Heart left ventricle (tissue), 13 donors: ENCODE measurements around the gene ATP8A1.

ENCODE experiments used
- POLR2A ChIP-seq, 2 donors: fragments of 450-650 bp; IDR thresholded peaks; one replicate each; pipeline ENCODE4 v1.6.1; 2017; ENCODE audit warnings: antibody characterized with exemption in 2 of 2, mild to moderate bottlenecking in 2 of 2, moderate library complexity in 2 of 2
- TF ChIP-seq, protein P1 (sequence below), 12 donors: fragments of 200-600 bp; sonication (generic) in 4 of 12; IDR thresholded peaks; one replicate each; pipeline versions ENCODE4 v1.5.0 to v1.8.0; 2018 to 2022; ENCODE audit warnings: antibody characterized with exemption in 12 of 12, mild to moderate bottlenecking in 5 of 12
- donor health status: ischemic (EF 13 %, LVEDD 7.1; RV severe dilation, severe dysfunction).
- donor health status: DM: no; HTN: yes; CAD: no.
- donor health status: DM: no; HTN: no; CAD: no.
- donor health status: ischemic (EF 25% LVEDD 6.9; RV normal size, moderate dysfunction).
- donor health status: ischemic (EF 25% LVEDD 5.7; RV mildly dilated, moderate dysfunction).
- donor health status: ischemic (EF 35%, LVEDD 5.7; RV mildly dilated, moderate dysfunction).
- donor health status: nonischemic (EF 11% LVEDD 7.7; RV severe dilation, severe dysfunction).
- donor health status: DM: yes; HTN: yes; CAD: no.
- donor health status: PGD.
- donor health status: ischemic (EF 29% LVEDD 5.4; RV normal size, mild dysfunction).
- donor health status: nonischemic (EF 23%, LVEDD 6.1; RV moderate dilation, normal function).

DNA sequence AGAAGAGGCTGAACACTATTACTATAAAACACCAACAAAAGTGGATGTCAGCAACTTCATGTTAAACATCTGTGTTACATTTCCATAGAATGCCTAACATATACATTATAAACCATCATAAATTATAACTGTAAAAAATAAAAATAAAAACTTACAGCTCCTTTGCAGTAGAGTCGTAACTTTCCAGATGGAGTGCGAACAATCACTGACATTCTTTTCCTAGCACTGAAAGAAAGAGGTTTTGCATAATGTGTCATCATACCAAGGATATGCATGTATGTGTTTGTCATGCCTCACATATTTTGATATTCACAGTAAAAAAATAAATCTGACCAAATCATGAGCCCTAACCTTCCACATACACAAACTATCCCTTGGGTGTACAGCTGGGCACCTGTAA lies 113.1 kb downstream of the ATP8A1 start:
- TF ChIP-seq, protein P1, sequence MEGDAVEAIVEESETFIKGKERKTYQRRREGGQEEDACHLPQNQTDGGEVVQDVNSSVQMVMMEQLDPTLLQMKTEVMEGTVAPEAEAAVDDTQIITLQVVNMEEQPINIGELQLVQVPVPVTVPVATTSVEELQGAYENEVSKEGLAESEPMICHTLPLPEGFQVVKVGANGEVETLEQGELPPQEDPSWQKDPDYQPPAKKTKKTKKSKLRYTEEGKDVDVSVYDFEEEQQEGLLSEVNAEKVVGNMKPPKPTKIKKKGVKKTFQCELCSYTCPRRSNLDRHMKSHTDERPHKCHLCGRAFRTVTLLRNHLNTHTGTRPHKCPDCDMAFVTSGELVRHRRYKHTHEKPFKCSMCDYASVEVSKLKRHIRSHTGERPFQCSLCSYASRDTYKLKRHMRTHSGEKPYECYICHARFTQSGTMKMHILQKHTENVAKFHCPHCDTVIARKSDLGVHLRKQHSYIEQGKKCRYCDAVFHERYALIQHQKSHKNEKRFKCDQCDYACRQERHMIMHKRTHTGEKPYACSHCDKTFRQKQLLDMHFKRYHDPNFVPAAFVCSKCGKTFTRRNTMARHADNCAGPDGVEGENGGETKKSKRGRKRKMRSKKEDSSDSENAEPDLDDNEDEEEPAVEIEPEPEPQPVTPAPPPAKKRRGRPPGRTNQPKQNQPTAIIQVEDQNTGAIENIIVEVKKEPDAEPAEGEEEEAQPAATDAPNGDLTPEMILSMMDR (IDR thresholded peaks at IDR 0.05): no peak
- TF ChIP-seq POLR2A (IDR thresholded peaks at IDR 0.05): no peak
